Small intestine (tissue), 7 donors: ENCODE data around the gene STX1B. TPM values are rescaled to one million over a fixed set of nuclear protein-coding genes. Genes with fewer than 3 reads are reported as not detected.

Source experiments
- DNase-seq, 2 donors: peaks; one replicate each; pipeline versions ENCODE4 v3.0.0 to v3.0.0-alpha.2; 2013
- FAIRE-seq: peaks from 2 replicates; lab custom pipeline; 2012; peaks lifted over from hg19 to GRCh38; lab: Jason Lieb, UNC
- H3K27ac ChIP-seq, 3 donors: one replicate each; pipeline ENCODE4 v1.5.1; 2013; ENCODE audit warnings: low read length in 2 of 3, mild to moderate bottlenecking in 2 of 3, control low read depth in 1 of 3, inconsistent platforms in 1 of 3, low read depth in 1 of 3, moderate library complexity in 1 of 3
- H3K27me3 ChIP-seq, 3 donors: one replicate each; pipeline ENCODE4 v1.6.1; 2013; ENCODE audit warnings: low read length in 3 of 3, inconsistent platforms in 1 of 3; ENCODE audit not compliant: control insufficient read depth in 3 of 3, insufficient read depth in 3 of 3
- H3K36me3 ChIP-seq, 3 donors: one replicate each; pipeline ENCODE4 v1.6.1; 2013; ENCODE audit warnings: low read length in 3 of 3, inconsistent platforms in 1 of 3, low read depth in 1 of 3, mild to moderate bottlenecking in 1 of 3, moderate library complexity in 1 of 3; ENCODE audit not compliant: control insufficient read depth in 3 of 3, insufficient read depth in 2 of 3
- H3K4me1 ChIP-seq, 3 donors: one replicate each; pipeline ENCODE4 v1.6.1; 2013; ENCODE audit warnings: low read length in 2 of 3, inconsistent platforms in 1 of 3, low read depth in 1 of 3, mild to moderate bottlenecking in 1 of 3, moderate library complexity in 1 of 3; ENCODE audit not compliant: control insufficient read depth in 3 of 3, insufficient read depth in 2 of 3
- H3K4me3 ChIP-seq, 3 donors: one replicate each; pipeline ENCODE4 v1.5.1; 2013; ENCODE audit warnings: low read length in 3 of 3, control low read depth in 1 of 3, inconsistent platforms in 1 of 3, low read depth in 1 of 3, mild to moderate bottlenecking in 1 of 3, moderate library complexity in 1 of 3
- H3K9me3 ChIP-seq, 2 donors: one replicate each; pipeline ENCODE4 v1.6.1; 2013; ENCODE audit warnings: low read depth in 1 of 2, low read length in 1 of 2; ENCODE audit not compliant: control insufficient read depth in 2 of 2, insufficient read depth in 1 of 2
- WGBS, 3 donors: extraction: QIAGEN DNeasy Blood & Tissue Kit; methylation state at CpG; one replicate each; pipeline ENCODE4 v1.1.7; 2013; 5-methylcytosine and 5-hydroxymethylcytosine counted together
- polyA plus RNA-seq, 4 donors: library from polyadenylated mRNA; stranded (reverse) in 3 of 4; unstranded in 1 of 4; fragments of 200-250 nt in 3 of 4; fragments of 120-200 nt in 1 of 4; gene quantifications; one replicate each; pipeline versions ENCODE4 v1.2.1 to v1.2.3, GENCODE V29; 2013
- donor health status: healthy with polysubstance abuse.
- donor health status: control.
- donor health status: control.
- donor health status: Bipolar disorder and iron deficiency.
- donor health status: healthy.

STX1B gene
- polyA plus RNA-seq, 4 donors = 0.64 to 1.5 TPM; not detected in 2

GRCh38 chr16:31009894-31010584, 399 bp downstream of the STX1B start:
- Histone ChIP-seq H3K4me3 (peak overlapping the region in 1 of 3 donors; percentile 10), H3K36me3 (no peaks in the 10 kb centered on the region)
- 13 to 20% (median 18%) methylated on average over 25 to 36 of the region's 36 CpGs for WGBS, 3 donors

GRCh38 chr16:31009120-31009519, 1.3 kb downstream of the STX1B start:
- Histone ChIP-seq H3K9me3 (no peaks in the 10 kb centered on the region), H3K27ac (no peak overlapping the region), H3K27me3 (peaks cover 0 to 67% (median 9%) of the 10 kb centered on the region in 3 donors), H3K4me1 (no peaks in the 10 kb centered on the region), H3K36me3 (no peaks in the 10 kb centered on the region), H3K4me3 (no peak overlapping the region)
- DNase-seq (no peak), FAIRE-seq (no peak)
- WGBS, 3 donors = 72 to 79% (median 77%) methylated on average over 7 of the region's 7 CpGs

More at GRCh38 chr16:31009894-31010584, 399 bp downstream of the STX1B start:
- peaks cover 0 to 63% (median 9%) of the 10 kb centered on the region in 3 donors for H3K27me3 ChIP-seq
- no peaks in the 10 kb centered on the region for H3K9me3 ChIP-seq
- FAIRE-seq (no peak), DNase-seq (no peak)
- H3K4me1 ChIP-seq = no peaks in the 10 kb centered on the region
- H3K27ac ChIP-seq = no peak overlapping the region

GRCh38 chr16:31008551-31008950, 1.9 kb downstream of the STX1B start:
- no peak overlapping the region for H3K27ac ChIP-seq
- peaks cover 0 to 66% (median 9%) of the 10 kb centered on the region in 3 donors for H3K27me3 ChIP-seq
- WGBS, 3 donors = 78 to 87% (median 81%) methylated on average over 5 of the region's 5 CpGs
- H3K4me1 ChIP-seq = no peaks in the 10 kb centered on the region
- H3K4me3 ChIP-seq = no peak overlapping the region
- FAIRE-seq (no peak), DNase-seq (no peak)
- H3K9me3 ChIP-seq = no peaks in the 10 kb centered on the region
- H3K36me3 ChIP-seq = no peaks in the 10 kb centered on the region

- no peak overlapping the region for H3K4me3 ChIP-seq
- no peaks in the 10 kb centered on the region for H3K36me3 ChIP-seq
- no peak for FAIRE-seq
- H3K27ac ChIP-seq = no peak overlapping the region
- 61 to 76% (median 65%) methylated on average over 6 of the region's 6 CpGs for WGBS, 3 donors
- no peaks in the 10 kb centered on the region for H3K4me1 ChIP-seq
- no peak for DNase-seq
- H3K9me3 ChIP-seq = no peaks in the 10 kb centered on the region
- H3K27me3 ChIP-seq = peaks cover 0 to 64% (median 9%) of the 10 kb centered on the region in 3 donors
Observed at GRCh38 chr16:31008149-31008548, 2.3 kb downstream of the STX1B start.

- Histone ChIP-seq H3K27ac (no peak overlapping the region), H3K4me1 (no peaks in the 10 kb centered on the region), H3K36me3 (no peaks in the 10 kb centered on the region), H3K9me3 (no peaks in the 10 kb centered on the region), H3K27me3 (peaks cover 0 to 64% (median 9%) of the 10 kb centered on the region in 3 donors), H3K4me3 (no peak overlapping the region)
- FAIRE-seq = no peak
- DNase-seq = no peak
- WGBS, 3 donors = 53 to 55% (median 54%) methylated on average over 6 of the region's 6 CpGs
Observed at GRCh38 chr16:31007684-31008083, 2.8 kb downstream of the STX1B start.

GRCh38 chr16:31006589-31006988, 3.8 kb downstream of the STX1B start:
- Histone ChIP-seq H3K36me3 (no peaks in the 10 kb centered on the region), H3K27me3 (peaks cover 0 to 56% (median 9%) of the 10 kb centered on the region in 3 donors), H3K4me1 (peaks cover 0 to 7% (median 0%) of the 10 kb centered on the region in 3 donors), H3K27ac (no peak overlapping the region), H3K4me3 (no peak overlapping the region), H3K9me3 (no peaks in the 10 kb centered on the region)
- WGBS, 3 donors = 83 to 90% (median 88%) methylated on average over 8 of the region's 8 CpGs
- FAIRE-seq (no peak), DNase-seq (no peak)

- Histone ChIP-seq H3K27ac (no peak overlapping the region), H3K4me3 (no peak overlapping the region), H3K36me3 (no peaks in the 10 kb centered on the region), H3K9me3 (no peaks in the 10 kb centered on the region), H3K27me3 (peaks cover 0 to 51% (median 4%) of the 10 kb centered on the region in 3 donors), H3K4me1 (peaks cover 0 to 8% (median 0%) of the 10 kb centered on the region in 3 donors)
- no peak for DNase-seq
- FAIRE-seq = no peak
- 35 to 59% (median 44%) methylated on average over 6 to 7 of the region's 7 CpGs for WGBS, 3 donors
Observed at GRCh38 chr16:31006086-31006385, 4.4 kb downstream of the STX1B start.

- Histone ChIP-seq H3K9me3 (no peaks in the 10 kb centered on the region), H3K27me3 (peaks cover 0 to 46% (median 2%) of the 10 kb centered on the region in 3 donors), H3K4me3 (no peak overlapping the region), H3K4me1 (peaks cover 0 to 8% (median 0%) of the 10 kb centered on the region in 3 donors), H3K36me3 (no peaks in the 10 kb centered on the region), H3K27ac (no peak overlapping the region)
- 63 to 70% (median 69%) methylated on average over 16 of the region's 16 CpGs for WGBS, 3 donors
- no peak for DNase-seq
- FAIRE-seq = no peak
Observed at GRCh38 chr16:31005350-31006085, 4.9 kb downstream of the STX1B start.
